Measurements from ENCODE around the gene KDM4C.

The KDM4C gene

DNA sequence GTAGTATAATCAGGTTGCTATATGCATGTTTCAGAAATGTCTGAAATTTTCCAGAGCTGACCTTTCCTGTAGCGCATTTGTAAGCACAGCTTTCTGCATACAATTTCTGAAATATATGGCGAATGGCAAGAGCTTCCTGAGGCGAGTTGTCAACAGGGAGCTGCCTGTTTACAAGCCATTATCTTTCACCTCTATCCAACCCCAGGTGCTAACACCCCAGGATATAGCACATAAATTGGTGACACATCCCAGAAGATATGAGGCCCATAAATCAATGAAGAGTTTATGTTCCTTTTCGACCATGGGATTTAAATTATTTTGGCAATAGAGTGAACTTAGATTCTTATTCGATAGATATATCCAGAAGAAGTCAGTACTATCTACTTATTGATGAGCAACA lies 379.8 kb downstream of the KDM4C start:
- H3K4me1 Mint-ChIP-seq, result no peaks in the 10 kb centered on the region
- H3K9me3 Mint-ChIP-seq, result no peaks in the 10 kb centered on the region
- peaks cover 42% of the 10 kb centered on the region for H3K36me3 Mint-ChIP-seq
- H3K4me3 Mint-ChIP-seq, result no peak overlapping the region
- no peaks in the 10 kb centered on the region for H3K27me3 Mint-ChIP-seq
- ATAC-seq (ENCODE audit: low read depth) (no peak), DNase-seq (ENCODE audit: low spot score in 2 of 2) (no peak)
- no peak overlapping the region for H3K27ac Mint-ChIP-seq

DNA sequence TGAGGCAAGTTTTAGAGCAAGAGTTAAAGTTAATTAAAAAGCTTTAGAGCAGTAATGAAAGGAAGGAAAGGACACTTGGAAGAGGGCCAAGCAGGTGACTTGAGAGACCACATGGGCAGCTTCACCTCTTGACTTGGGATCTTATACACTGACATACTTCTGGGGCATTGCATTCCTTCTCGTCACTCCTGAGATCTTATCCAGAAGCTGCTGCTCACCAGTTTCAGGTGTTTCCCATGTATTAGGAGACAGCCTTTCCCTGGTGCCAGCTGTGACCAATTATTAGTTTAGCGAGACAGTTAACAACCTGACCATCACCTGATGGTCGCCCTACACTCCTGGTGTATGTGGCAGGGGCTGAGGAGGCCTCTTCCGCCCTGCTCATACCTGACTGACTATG lies 382.1 kb downstream of the KDM4C start:
- DNase-seq (ENCODE audit: low spot score in 2 of 2) (no peak), ATAC-seq (ENCODE audit: low read depth) (no peak)
- no peaks in the 10 kb centered on the region for H3K27me3 Mint-ChIP-seq
- H3K27ac Mint-ChIP-seq, result peak overlapping the region; percentile 50
- H3K9me3 Mint-ChIP-seq, result no peaks in the 10 kb centered on the region
- no peak overlapping the region for H3K4me3 Mint-ChIP-seq
- H3K4me1 Mint-ChIP-seq, result no peaks in the 10 kb centered on the region
- peaks cover 42% of the 10 kb centered on the region for H3K36me3 Mint-ChIP-seq

DNA sequence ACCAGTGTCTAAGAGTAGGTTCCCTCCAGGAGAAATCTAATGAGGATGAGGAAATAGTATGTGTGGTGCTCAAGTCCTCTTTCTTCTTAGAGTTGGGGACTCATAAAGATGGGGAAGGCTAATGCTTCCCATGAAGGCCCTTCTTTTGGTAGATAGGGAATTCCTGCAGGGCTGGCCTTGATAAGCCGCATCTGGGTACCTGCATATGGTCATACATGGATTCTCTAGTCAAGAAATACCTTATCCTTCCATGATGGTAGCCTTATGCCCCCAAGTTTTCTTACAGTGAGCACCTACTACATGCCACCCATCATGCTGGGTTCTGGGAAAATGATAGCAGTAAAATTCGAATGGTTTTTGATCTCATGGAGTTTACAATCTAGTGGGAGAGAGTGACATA lies 382.6 kb downstream of the KDM4C start:
- DNase-seq (ENCODE audit: low spot score in 2 of 2), result no peak
- Mint-ChIP-seq H3K4me1 (no peaks in the 10 kb centered on the region), H3K27ac (peak overlapping the region; percentile 50), H3K9me3 (no peaks in the 10 kb centered on the region), H3K27me3 (no peaks in the 10 kb centered on the region), H3K36me3 (peaks cover 38% of the 10 kb centered on the region), H3K4me3 (no peak overlapping the region)
- no peak for ATAC-seq (ENCODE audit: low read depth)

DNA sequence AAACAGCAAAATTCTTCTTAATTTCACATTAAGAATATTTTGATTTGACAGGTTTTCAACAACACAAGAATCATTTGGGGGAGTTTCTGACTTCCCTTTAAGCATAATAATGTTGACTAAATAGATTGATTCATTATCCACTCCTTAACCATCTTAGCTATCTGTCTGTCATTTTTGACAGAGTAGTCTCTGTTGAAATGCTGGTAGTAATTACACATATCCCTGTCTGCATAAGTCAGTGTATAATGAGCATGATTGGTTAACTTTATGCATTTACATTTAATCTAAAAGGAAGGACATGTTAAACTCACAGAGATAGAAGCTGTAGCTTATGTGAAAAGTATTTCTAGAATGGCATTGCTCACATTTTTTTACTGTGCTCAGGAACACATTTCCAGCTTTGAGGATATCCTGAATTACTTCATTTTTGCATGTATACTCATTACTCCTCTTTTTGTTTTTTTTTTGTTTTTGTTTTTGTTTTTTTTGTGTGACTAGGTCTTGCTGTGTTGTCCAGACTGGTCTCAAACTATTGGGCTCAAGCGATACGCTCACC lies 385.9 kb downstream of the KDM4C start:
- Mint-ChIP-seq H3K27me3 (no peaks in the 10 kb centered on the region), H3K36me3 (peaks cover 43% of the 10 kb centered on the region), H3K9me3 (no peaks in the 10 kb centered on the region), H3K4me3 (no peak overlapping the region), H3K27ac (no peak overlapping the region), H3K4me1 (peaks cover 4% of the 10 kb centered on the region)
- ATAC-seq (ENCODE audit: low read depth) (no peak), DNase-seq (ENCODE audit: low spot score in 2 of 2) (no peak)

DNA sequence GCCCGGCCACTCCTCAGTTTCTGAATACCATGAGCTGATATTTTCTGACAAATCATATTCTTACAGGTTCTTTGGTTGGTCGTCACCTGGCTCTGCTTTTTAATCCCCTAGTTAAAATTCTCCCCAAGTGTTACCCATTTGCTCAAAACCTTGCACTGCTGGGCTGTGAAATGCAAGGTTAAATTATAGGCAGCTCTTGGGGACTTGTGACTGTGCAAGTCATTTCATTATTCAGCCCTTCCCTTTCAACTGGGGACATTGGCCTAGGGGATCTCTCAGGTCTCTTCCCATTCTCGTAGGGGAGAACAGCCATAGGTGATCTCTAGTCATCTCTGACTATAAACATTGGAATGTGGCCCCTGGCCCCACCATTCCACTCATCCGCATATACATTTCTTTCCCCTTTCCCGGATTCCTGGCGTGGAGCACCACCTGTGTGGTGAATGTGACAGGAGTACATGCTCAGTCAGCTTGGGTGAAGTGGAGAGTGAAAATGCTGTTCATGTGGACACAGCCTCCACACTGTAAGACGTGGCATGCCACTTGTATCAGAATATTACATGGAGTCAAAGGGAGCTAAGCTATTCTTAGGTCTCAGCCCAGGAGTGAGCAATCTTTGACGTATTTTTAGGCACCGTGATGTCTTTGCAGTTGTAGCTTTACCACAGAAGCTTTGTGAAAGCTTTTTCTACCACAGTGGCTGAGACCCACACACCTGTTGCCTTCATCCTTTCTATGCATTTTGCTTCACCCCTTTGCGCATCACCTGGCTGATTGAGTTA lies 386.7 kb downstream of the KDM4C start:
- H3K4me3 Mint-ChIP-seq, result no peak overlapping the region
- peaks cover 39% of the 10 kb centered on the region for H3K36me3 Mint-ChIP-seq
- H3K9me3 Mint-ChIP-seq, result no peaks in the 10 kb centered on the region
- H3K27me3 Mint-ChIP-seq, result no peaks in the 10 kb centered on the region
- H3K4me1 Mint-ChIP-seq, result peaks cover 5% of the 10 kb centered on the region
- ATAC-seq (ENCODE audit: low read depth) (no peak), DNase-seq (ENCODE audit: low spot score in 2 of 2) (no peak)
- H3K27ac Mint-ChIP-seq, result no peak overlapping the region

DNA sequence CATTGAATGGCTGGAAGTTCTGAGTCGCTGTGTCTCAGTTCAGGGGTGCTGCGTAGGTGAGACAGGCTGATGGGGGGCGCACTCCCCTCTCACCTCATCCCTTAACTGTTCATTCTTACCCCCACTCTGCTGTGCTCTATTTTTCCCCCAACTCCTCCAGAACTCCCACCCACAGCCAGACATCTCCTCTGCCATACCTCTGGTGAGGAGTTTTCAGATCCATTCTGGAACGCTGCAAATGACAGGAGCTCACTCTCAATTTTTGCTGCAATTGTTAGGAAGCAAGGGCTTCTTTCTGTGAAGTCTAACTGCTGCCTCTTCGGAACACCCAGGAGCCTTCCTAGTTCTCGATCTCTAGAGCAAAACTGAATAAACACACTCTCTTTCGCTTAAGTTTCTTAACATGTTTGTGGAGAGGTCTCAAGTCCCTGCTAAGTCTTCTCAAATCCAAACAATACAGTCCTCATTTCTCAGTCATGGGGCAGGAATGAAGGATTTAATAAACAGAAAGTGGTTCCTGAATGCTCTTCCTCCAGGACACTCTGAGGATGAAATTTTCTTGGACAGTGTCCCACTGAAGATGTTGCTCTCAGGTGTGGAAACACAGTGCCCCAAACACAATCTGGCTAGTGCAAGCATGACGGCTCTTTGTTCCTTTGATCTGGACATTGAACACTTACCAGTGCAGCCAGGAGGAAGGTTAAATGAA lies 387.7 kb downstream of the KDM4C start:
- ATAC-seq (ENCODE audit: low read depth) (no peak), DNase-seq (ENCODE audit: low spot score in 2 of 2) (no peak)
- Mint-ChIP-seq H3K4me1 (peaks cover 13% of the 10 kb centered on the region), H3K36me3 (peaks cover 35% of the 10 kb centered on the region), H3K4me3 (no peak overlapping the region), H3K27me3 (no peaks in the 10 kb centered on the region), H3K9me3 (no peaks in the 10 kb centered on the region), H3K27ac (no peak overlapping the region)

DNA sequence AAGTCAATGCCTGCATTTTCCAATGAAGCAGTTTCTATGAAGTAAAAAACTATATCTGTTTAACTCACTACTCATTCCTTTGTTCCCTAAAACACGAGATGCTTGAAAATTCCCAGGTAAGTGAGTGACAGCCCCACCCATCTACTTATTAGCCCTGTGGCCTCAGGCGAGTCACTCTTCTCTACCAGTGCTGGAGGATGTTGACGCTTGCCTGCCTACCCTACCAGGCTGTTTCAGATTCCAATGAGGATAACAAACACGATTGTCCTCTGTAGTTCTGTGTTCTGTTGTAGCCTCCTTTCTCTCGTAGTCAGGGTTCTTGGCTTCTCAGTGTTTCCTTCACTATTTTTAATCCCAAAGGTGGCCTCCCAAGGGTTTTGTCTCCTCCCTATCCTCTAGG lies 388.8 kb downstream of the KDM4C start:
- Mint-ChIP-seq H3K36me3 (peaks cover 29% of the 10 kb centered on the region), H3K4me1 (peaks cover 13% of the 10 kb centered on the region), H3K27ac (peak overlapping the region; percentile 69), H3K27me3 (no peaks in the 10 kb centered on the region), H3K9me3 (no peaks in the 10 kb centered on the region), H3K4me3 (no peak overlapping the region)
- ATAC-seq (ENCODE audit: low read depth) (no peak), DNase-seq (ENCODE audit: low spot score in 2 of 2) (no peak)

DNA sequence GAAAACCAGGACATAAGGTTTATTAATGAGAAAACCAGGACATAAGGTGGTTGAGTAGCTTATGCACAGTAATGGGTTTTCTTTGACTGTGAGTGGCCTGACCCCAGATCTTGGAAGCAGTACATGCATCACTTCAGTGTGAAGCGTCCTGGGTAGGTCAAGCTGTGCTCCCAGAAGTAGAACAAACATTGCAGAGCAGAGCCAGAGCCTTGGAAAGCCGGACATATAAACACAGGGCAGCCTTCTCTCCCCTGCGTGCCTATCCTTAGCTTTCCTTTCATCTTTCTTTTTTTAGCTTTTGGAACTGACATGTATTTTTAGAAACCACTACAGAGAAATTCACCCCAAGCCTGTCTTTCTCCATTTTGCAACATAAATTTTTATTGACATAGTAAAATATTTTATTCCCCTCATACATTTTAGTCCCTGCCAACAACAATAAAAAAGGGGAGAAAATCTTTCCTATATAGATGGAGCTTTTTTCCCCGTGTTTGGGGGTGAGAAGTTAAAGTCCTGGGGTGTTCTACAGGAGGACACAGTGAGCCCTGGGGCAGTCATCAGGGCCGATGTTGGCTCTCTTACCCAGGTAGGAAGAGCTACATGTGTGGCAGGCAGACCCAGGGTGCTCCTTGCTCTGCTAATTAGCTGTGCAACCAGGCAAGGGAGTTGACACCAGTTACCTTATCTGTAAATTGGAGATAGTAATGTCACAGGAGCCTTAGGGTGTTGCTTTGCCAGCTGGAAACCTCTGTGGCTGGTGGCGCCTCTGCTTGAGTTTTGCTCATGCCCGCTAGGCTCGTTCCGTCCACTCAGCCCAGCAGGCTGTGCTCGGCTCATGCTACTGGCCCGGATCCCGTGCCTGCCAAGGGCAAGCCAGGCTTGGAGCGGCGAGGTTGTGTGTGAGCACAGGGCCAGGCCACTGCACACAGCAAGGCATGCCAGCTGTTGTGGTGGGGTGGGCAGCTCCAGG lies 389.6 kb downstream of the KDM4C start:
- H3K27me3 Mint-ChIP-seq, result no peaks in the 10 kb centered on the region
- ATAC-seq (ENCODE audit: low read depth) (no peak), DNase-seq (ENCODE audit: low spot score in 2 of 2) (no peak)
- no peak overlapping the region for H3K4me3 Mint-ChIP-seq
- H3K9me3 Mint-ChIP-seq, result no peaks in the 10 kb centered on the region
- peak overlapping the region; percentile 69 for H3K27ac Mint-ChIP-seq
- H3K36me3 Mint-ChIP-seq, result peaks cover 29% of the 10 kb centered on the region
- H3K4me1 Mint-ChIP-seq, result peaks cover 13% of the 10 kb centered on the region

DNA sequence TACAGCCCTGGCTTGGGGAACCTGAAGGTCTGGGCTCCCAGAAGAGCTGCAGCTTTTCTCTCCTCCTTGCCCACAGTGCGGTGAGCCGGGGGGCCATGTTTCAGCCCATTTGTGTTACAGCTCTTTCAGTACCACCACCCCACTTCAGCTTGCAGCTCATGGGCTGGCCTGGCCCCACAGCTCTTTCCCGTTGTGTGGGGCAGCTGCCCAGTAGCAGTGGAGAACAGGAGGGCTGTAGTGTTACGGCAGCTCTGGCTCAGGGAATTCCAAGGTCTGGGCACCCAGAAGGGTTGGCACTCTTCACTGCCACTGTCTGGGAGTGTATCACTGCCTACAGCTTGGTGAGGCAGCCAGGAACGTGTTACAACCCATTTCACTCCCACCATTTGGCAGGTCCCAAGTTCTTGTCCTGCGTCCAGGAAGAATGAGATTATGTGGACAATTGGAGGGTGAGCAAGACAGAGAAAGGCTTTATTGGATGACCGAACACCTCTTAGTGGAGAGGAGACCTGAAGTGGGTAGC lies 390.5 kb downstream of the KDM4C start:
- no peak overlapping the region for H3K27ac Mint-ChIP-seq

DNA sequence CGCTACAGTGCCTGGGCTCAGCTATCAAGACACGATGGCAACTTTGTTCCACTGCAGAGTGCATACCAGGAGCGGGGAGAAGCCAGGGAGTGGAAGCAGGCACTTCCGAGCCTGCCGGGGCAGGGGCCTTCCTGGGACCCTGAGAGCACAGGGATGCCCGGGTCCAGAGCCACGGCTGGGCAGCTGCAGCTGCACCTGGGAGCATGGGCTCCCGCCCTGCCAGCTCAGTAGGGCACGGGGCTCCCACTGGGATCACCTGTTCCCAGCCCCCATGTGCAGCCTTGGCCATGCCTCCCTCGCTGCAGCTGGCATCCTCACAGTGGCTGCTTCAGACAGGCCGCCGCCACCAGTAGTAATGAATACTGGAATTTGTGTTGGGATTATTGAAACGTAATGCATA lies 391.5 kb downstream of the KDM4C start:
- Mint-ChIP-seq H3K36me3 (peaks cover 37% of the 10 kb centered on the region), H3K27ac (no peak overlapping the region), H3K9me3 (no peaks in the 10 kb centered on the region), H3K4me3 (no peak overlapping the region), H3K4me1 (peaks cover 13% of the 10 kb centered on the region), H3K27me3 (no peaks in the 10 kb centered on the region)
- DNase-seq (ENCODE audit: low spot score in 2 of 2), result no peak
- no peak for ATAC-seq (ENCODE audit: low read depth)

More for the DNA sequence above, 390.5 kb downstream of the KDM4C start:
- H3K27me3 Mint-ChIP-seq, result no peaks in the 10 kb centered on the region
- DNase-seq (ENCODE audit: low spot score in 2 of 2), result no peak
- peaks cover 13% of the 10 kb centered on the region for H3K4me1 Mint-ChIP-seq
- no peak for ATAC-seq (ENCODE audit: low read depth)
- H3K36me3 Mint-ChIP-seq, result peaks cover 31% of the 10 kb centered on the region
- H3K9me3 Mint-ChIP-seq, result no peaks in the 10 kb centered on the region
- no peak overlapping the region for H3K4me3 Mint-ChIP-seq

DNA sequence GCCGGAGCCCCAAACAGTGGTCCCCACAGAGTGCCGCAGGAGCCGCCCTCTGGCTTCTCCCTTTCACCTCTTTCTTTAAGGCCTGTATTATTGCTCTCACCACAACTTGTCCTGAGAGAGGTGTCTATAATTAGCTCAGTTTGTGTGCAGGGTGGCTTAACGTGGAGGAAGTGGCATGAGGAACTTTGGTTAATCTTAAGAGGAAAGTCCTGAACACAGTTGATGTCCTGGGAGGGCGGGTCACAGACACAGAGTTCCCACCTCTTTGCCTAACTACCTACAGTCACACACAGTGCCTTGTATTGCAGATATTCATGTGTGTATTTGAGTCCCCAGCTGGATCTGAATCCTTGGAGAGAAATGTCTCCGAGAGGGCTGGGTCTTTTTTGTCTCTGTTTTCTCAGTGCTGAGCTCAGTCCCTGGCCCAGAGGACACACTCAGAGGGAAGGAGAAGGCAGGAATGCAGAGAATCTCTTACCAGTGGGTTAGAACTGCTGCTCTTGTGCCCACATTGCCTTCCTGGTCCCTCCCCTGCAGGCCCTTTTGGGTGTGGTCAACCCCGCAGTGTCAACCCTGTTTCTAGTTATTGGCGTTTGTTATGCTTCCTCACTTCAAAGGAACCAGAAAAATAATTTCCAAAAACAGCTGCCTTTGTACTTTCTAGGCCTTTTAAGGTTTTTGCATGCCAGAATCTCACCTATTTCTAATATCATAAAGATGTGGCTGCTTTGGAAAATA lies 392.5 kb downstream of the KDM4C start:
- H3K27me3 Mint-ChIP-seq, result no peaks in the 10 kb centered on the region

DNA sequence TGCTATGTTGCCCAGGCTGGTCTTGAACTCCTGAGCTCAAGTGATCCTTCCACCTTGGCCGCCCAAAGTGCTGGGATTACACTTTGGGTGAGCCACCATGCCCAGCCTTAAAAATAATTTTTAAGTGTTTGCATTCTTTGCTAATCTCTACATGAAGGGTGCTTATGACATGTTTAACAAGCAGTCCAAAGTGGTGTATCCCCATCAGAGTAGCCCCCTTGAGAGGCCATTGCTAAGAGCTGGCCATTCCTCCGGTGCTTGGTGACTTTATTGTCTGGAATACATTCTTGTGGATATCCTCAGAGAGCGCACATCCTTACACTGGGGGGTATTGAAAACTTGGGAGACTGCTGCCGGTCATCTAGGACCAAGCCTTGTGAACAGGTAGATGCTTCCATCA lies 395.4 kb downstream of the KDM4C start:
- Mint-ChIP-seq H3K4me1 (peaks cover 18% of the 10 kb centered on the region), H3K27me3 (no peaks in the 10 kb centered on the region), H3K9me3 (peaks cover 3% of the 10 kb centered on the region), H3K27ac (no peak overlapping the region), H3K4me3 (no peak overlapping the region), H3K36me3 (peaks cover 38% of the 10 kb centered on the region)
- no peak for DNase-seq (ENCODE audit: low spot score in 2 of 2)
- no peak for ATAC-seq (ENCODE audit: low read depth)

More for the DNA sequence above, 392.5 kb downstream of the KDM4C start:
- peaks cover 34% of the 10 kb centered on the region for H3K36me3 Mint-ChIP-seq
- H3K9me3 Mint-ChIP-seq, result no peaks in the 10 kb centered on the region
- no peak overlapping the region for H3K4me3 Mint-ChIP-seq
- DNase-seq (ENCODE audit: low spot score in 2 of 2) (no peak), ATAC-seq (ENCODE audit: low read depth) (no peak)
- H3K27ac Mint-ChIP-seq, result peak overlapping the region; percentile 71
- H3K4me1 Mint-ChIP-seq, result peaks cover 13% of the 10 kb centered on the region

DNA sequence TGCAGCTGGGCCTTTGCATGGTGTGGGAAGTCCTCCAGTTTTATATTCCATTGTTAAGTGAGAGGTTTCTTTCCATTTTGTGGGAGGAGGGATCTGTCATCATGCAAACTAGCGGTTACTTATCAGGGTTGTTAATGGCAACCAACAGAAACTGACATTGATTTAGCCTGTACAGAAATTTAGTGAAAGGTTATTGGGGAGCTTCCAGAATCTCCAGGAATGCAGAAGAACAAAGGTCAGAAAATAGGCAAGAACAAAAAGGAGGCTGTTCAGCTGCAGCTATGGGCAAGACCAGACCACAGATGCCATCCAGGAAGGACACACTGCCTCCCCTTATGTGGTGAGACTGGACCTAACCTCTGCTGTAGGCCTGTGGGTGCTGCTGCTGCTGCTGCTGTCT lies 395.8 kb downstream of the KDM4C start:
- H3K4me1 Mint-ChIP-seq, result peaks cover 20% of the 10 kb centered on the region
- H3K27ac Mint-ChIP-seq, result no peak overlapping the region
- H3K4me3 Mint-ChIP-seq, result no peak overlapping the region
- H3K36me3 Mint-ChIP-seq, result peaks cover 38% of the 10 kb centered on the region
- H3K27me3 Mint-ChIP-seq, result no peaks in the 10 kb centered on the region
- DNase-seq (ENCODE audit: low spot score in 2 of 2) (no peak), ATAC-seq (ENCODE audit: low read depth) (no peak)
- H3K9me3 Mint-ChIP-seq, result peaks cover 3% of the 10 kb centered on the region
